Vagina (tissue), 2 donors: ENCODE measurements around the gene TMTC2. TPM values are rescaled to one million over a fixed set of nuclear protein-coding genes. Genes with fewer than 3 reads are reported as not detected.

Experiments used
- DNase-seq, 2 donors: peaks; one replicate each; pipeline ENCODE4 v3.0.0-alpha.2; 2017; ENCODE audit errors: extremely low spot score in 2 of 2
- H3K27ac ChIP-seq: fragments of 200-600 bp; sonication (generic); one replicate; pipeline ENCODE4 v1.5.1; 2019
- H3K27me3 ChIP-seq: fragments of 200-600 bp; sonication (generic); one replicate; pipeline ENCODE4 v1.5.1; 2019
- H3K36me3 ChIP-seq, 2 donors: fragments of 200-600 bp; sonication (generic); one replicate each; pipeline ENCODE4 v1.5.1; 2017 to 2019
- H3K4me1 ChIP-seq: fragments of 200-600 bp; sonication (generic); one replicate; pipeline ENCODE4 v1.5.1; 2019
- H3K4me3 ChIP-seq, 2 donors: fragments of 200-600 bp; sonication (generic); 1 replicate in 1 of 2; 2 replicates in 1 of 2; pipeline ENCODE4 v1.5.1; 2016 to 2019
- H3K9me3 ChIP-seq: fragments of 200-600 bp; sonication (generic); one replicate; pipeline ENCODE4 v1.5.1; 2019
- CTCF ChIP-seq, 3 experiments: fragments of 450-650 bp in 2 of 3; fragments of 200-600 bp in 1 of 3; sonication (generic) in 1 of 3; IDR thresholded peaks; one replicate each; pipeline ENCODE4 v1.5.1; 2017 to 2019; ENCODE audit warnings: antibody characterized with exemption in 3 of 3, mild to moderate bottlenecking in 2 of 3, moderate library complexity in 2 of 3
- POLR2A ChIP-seq, 2 donors: fragments of 450-650 bp; IDR thresholded peaks; one replicate each; pipeline ENCODE4 v1.6.1; 2017; ENCODE audit warnings: antibody characterized with exemption in 2 of 2, mild to moderate bottlenecking in 2 of 2, moderate library complexity in 2 of 2
- POLR2AphosphoS5 ChIP-seq, 2 donors: sonication (generic); formaldehyde crosslinking; IDR thresholded peaks; one replicate each; pipeline ENCODE4 v1.9.0; 2017; ENCODE audit warnings: antibody characterized with exemption in 2 of 2, mild to moderate bottlenecking in 2 of 2, low read depth in 1 of 2; ENCODE audit not compliant: insufficient read depth in 1 of 2
- intact Hi-C: fragments of 100-400 bp; cut with DNase I; formaldehyde crosslinking; loops from one replicate; pipeline ENCODE4 v1.15.1; 2023
- total RNA-seq: library from RNA; depleted of rRNA; stranded (reverse); fragments of >200 nt; gene quantifications from one replicate; pipeline ENCODE4 v1.2.3, GENCODE V29; 2016

The TMTC2 gene
- total RNA-seq, 1 donor from 2014 or later = 15.5 TPM

DNA sequence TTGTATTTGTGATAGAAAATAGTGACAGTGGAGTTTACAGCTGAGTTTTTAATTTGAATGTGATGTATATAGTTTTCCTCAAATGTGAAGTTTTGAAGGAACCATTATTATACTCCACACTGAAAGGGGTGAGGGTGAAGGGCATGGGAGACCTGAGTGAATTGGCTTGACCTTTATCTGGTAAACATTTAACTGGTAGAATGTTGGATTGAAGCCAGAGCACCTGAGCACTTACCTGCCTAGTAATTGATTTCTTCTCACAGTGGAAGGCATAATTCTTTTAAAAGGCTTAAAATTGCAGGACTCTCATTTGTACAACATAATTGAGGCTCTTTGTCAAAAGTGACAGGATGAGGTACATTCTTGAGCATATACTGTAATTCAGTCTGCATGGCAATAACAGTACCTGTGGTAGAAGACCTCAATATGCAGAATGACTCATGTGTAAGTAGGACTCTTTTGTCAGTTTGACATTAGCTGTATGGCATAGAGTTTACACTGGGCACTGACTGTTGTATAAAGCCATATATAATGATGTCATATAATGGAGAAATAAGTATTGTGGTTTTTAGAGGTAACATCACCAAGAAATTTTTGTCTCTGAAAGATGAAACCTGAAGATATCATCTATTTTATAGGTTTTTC, 309.6 kb downstream of the TMTC2 start:
- Histone ChIP-seq H3K36me3 (no peaks in the 10 kb centered on the region), H3K27me3 (no peaks in the 10 kb centered on the region), H3K4me3 (no peak overlapping the region), H3K9me3 (no peaks in the 10 kb centered on the region), H3K27ac (no peak overlapping the region), H3K4me1 (no peaks in the 10 kb centered on the region)
- TF ChIP-seq CTCF (IDR thresholded peaks at IDR 0.05) (no peak), POLR2A (IDR thresholded peaks at IDR 0.05) (no peak), POLR2AphosphoS5 (IDR thresholded peaks at IDR 0.05; ENCODE audit: insufficient read depth in 1 of 2, low read depth in 1 of 2) (no peak)
- intact Hi-C loops = no loop called here
- no peak for DNase-seq

DNA sequence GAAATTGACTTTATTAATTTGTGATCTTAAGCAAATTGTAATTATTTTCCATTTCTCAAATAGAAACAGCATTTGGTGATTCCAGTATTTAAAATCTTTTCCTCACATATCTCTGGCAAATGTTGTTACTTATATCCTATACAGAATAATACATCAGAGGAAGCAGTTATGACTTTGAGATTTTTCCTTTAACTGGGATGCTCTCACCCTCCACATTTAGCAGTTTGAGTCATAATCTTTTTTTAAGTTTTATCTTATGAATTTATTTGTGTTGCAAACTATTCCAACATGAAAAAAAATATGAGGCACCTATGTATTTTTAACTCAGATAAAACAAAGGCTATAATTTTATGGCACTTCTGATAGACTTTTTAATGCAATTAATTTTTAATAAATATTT, 311.8 kb downstream of the TMTC2 start:
- Histone ChIP-seq H3K27ac (no peak overlapping the region), H3K36me3 (no peaks in the 10 kb centered on the region), H3K27me3 (no peaks in the 10 kb centered on the region), H3K9me3 (no peaks in the 10 kb centered on the region), H3K4me1 (no peaks in the 10 kb centered on the region), H3K4me3 (no peak overlapping the region)
- TF ChIP-seq POLR2A (IDR thresholded peaks at IDR 0.05) (no peak), POLR2AphosphoS5 (IDR thresholded peaks at IDR 0.05; ENCODE audit: insufficient read depth in 1 of 2, low read depth in 1 of 2) (no peak), CTCF (IDR thresholded peaks at IDR 0.05) (no peak)
- intact Hi-C loops = no loop called here
- no peak for DNase-seq

DNA sequence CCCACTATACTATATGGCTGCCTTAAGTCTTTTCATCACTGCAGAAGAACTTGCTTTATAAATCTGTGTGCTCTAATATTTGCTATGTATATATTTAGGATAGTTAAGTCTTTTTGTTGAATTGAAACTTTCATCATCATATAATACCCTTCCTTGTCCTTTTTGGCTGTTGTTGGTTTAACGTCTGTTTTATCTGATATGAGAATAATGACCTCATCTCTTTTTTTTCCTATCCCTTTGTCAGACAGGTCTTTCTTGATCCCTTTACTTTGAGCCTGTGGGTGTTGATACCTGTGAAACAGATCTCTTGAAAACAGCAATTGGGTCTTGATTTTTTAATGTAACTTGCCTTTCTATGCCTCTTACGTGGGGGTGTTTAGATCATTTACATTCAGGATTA, 316.3 kb downstream of the TMTC2 start:
- DNase-seq = no peak
- no peaks in the 10 kb centered on the region for H3K36me3 ChIP-seq
- H3K4me1 ChIP-seq = no peaks in the 10 kb centered on the region
- no peak overlapping the region for H3K27ac ChIP-seq
- no peak overlapping the region for H3K4me3 ChIP-seq
- H3K27me3 ChIP-seq = no peaks in the 10 kb centered on the region
- TF ChIP-seq CTCF (IDR thresholded peaks at IDR 0.05) (no peak), POLR2A (IDR thresholded peaks at IDR 0.05) (no peak), POLR2AphosphoS5 (IDR thresholded peaks at IDR 0.05; ENCODE audit: insufficient read depth in 1 of 2, low read depth in 1 of 2) (no peak)
- intact Hi-C loops = no loop called here
- no peaks in the 10 kb centered on the region for H3K9me3 ChIP-seq

GRCh38 chr12:83005534-83006197, 319.0 kb downstream of the TMTC2 start:
- Histone ChIP-seq H3K36me3 (no peaks in the 10 kb centered on the region), H3K4me1 (no peaks in the 10 kb centered on the region), H3K9me3 (no peaks in the 10 kb centered on the region), H3K4me3 (no peak overlapping the region), H3K27ac (no peak overlapping the region), H3K27me3 (no peaks in the 10 kb centered on the region)
- intact Hi-C loops = no loop called here
- TF ChIP-seq POLR2AphosphoS5 (IDR thresholded peaks at IDR 0.05; ENCODE audit: insufficient read depth in 1 of 2, low read depth in 1 of 2) (no peak), POLR2A (IDR thresholded peaks at IDR 0.05) (no peak), CTCF (IDR thresholded peaks at IDR 0.05) (no peak)
- no peak for DNase-seq

GRCh38 chr12:83008703-83009102, 322.0 kb downstream of the TMTC2 start:
- no peaks in the 10 kb centered on the region for H3K4me1 ChIP-seq
- TF ChIP-seq CTCF (IDR thresholded peaks at IDR 0.05) (no peak), POLR2A (IDR thresholded peaks at IDR 0.05) (no peak), POLR2AphosphoS5 (IDR thresholded peaks at IDR 0.05; ENCODE audit: insufficient read depth in 1 of 2, low read depth in 1 of 2) (no peak)
- no peaks in the 10 kb centered on the region for H3K9me3 ChIP-seq
- intact Hi-C loops = no loop called here
- H3K27me3 ChIP-seq = no peaks in the 10 kb centered on the region
- H3K27ac ChIP-seq = no peak overlapping the region
- no peaks in the 10 kb centered on the region for H3K36me3 ChIP-seq
- DNase-seq = no peak
- H3K4me3 ChIP-seq = no peak overlapping the region
